ENCODE data around the gene CPZ.

- no peak for TF ChIP-seq CTCF (optimal IDR thresholded peaks at IDR 0.05 in 1 of 3, IDR thresholded peaks at IDR 0.05 in 1 of 3, conservative IDR thresholded peaks at IDR 0.05 in 1 of 3; ENCODE audit: extremely low read depth in 1 of 3, insufficient read depth in 2 of 3, low read length in 3 of 3)
- TF ChIP-seq EZH2 (IDR thresholded peaks at IDR 0.05; ENCODE audit: low read length) = no peak
Observed at GRCh38 chr4:8559011-8559410, 33.6 kb upstream of the CPZ start.
